ENCODE data around the gene PAQR7. TPM values are rescaled to one million over a fixed set of nuclear protein-coding genes. Genes with fewer than 3 reads are reported as not detected.

The PAQR7 gene
- total RNA-seq, 6 experiments from 2014 or later = 16.0 to 19.5 (median 17.9) TPM

DNA sequence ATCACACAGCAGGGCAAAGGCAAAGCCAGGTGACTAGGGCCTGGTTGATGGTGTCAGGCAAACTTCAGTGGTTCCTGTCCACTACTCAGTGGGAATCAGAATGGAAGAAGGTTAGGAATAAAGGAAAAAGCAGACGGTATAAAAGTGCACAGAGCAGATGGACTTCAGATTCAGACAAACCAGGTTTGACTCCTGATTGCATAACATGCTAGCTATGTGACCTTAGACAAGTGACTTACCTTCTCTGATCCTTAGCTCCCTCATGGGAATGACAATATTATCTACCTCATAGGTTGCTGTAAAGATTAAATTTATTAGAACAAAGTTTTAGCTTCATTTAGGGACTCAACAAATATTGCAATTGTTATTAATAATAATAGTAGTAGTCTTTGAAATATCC, 4.9 kb downstream of the PAQR7 start:
- no peaks in the 10 kb centered on the region for H3K9me3 Mint-ChIP-seq
- H3K27ac Mint-ChIP-seq = no peak overlapping the region
- H3K36me3 Mint-ChIP-seq (ENCODE audit: low read depth) = no peaks in the 10 kb centered on the region
- TF ChIP-seq, protein P1, sequence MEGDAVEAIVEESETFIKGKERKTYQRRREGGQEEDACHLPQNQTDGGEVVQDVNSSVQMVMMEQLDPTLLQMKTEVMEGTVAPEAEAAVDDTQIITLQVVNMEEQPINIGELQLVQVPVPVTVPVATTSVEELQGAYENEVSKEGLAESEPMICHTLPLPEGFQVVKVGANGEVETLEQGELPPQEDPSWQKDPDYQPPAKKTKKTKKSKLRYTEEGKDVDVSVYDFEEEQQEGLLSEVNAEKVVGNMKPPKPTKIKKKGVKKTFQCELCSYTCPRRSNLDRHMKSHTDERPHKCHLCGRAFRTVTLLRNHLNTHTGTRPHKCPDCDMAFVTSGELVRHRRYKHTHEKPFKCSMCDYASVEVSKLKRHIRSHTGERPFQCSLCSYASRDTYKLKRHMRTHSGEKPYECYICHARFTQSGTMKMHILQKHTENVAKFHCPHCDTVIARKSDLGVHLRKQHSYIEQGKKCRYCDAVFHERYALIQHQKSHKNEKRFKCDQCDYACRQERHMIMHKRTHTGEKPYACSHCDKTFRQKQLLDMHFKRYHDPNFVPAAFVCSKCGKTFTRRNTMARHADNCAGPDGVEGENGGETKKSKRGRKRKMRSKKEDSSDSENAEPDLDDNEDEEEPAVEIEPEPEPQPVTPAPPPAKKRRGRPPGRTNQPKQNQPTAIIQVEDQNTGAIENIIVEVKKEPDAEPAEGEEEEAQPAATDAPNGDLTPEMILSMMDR (IDR thresholded peaks at IDR 0.05) = no peak
- peaks cover 15% of the 10 kb centered on the region for H3K4me1 Mint-ChIP-seq (ENCODE audit: low read depth)
- H3K4me3 Mint-ChIP-seq = no peak overlapping the region
- no peaks in the 10 kb centered on the region; the same call in 1 of the 2 replicates for H3K27me3 Mint-ChIP-seq (ENCODE audit: insufficient read depth)
- no peak for DNase-seq

DNA sequence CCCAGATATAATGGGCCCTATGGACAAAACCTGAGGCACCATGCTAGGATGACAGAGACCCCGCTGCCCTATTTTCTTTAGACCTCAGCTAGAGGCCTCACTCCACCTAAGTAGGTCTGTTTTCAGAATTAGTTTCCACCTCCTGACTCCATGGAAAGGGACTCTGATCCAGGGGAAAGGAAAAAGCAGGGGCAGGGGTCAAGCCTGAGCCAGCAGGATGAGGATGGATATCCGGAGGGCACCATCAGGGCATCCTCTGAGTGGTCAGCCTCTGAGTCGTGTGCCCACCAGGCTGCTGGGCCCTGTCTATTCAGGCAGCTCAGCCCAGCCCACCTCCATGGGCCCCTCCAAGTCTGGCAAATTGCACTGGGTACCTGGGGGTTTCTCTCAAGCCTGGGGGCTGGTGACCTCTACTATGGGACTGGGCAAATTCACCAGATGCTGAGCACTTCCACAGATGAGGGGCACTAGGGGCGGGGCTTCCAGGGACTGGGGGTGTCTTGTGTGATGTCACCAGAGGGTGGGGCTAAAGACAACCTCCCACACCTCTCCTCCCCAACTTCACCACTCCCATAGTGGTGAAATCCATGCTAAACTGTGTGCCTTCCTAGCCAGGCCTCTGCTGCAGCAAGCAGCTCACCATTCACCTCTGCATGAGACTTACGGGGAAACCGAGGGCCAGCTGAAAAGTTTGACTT, 5.5 kb downstream of the PAQR7 start:
- Mint-ChIP-seq H3K27ac (no peak overlapping the region), H3K4me3 (no peak overlapping the region), H3K27me3 (ENCODE audit: insufficient read depth) (no peaks in the 10 kb centered on the region; the same call in 1 of the 2 replicates), H3K9me3 (no peaks in the 10 kb centered on the region), H3K4me1 (ENCODE audit: low read depth) (peaks cover 15% of the 10 kb centered on the region), H3K36me3 (ENCODE audit: low read depth) (no peaks in the 10 kb centered on the region)
- no peak for DNase-seq
- TF ChIP-seq, protein P1 (IDR thresholded peaks at IDR 0.05) = no peak

DNA sequence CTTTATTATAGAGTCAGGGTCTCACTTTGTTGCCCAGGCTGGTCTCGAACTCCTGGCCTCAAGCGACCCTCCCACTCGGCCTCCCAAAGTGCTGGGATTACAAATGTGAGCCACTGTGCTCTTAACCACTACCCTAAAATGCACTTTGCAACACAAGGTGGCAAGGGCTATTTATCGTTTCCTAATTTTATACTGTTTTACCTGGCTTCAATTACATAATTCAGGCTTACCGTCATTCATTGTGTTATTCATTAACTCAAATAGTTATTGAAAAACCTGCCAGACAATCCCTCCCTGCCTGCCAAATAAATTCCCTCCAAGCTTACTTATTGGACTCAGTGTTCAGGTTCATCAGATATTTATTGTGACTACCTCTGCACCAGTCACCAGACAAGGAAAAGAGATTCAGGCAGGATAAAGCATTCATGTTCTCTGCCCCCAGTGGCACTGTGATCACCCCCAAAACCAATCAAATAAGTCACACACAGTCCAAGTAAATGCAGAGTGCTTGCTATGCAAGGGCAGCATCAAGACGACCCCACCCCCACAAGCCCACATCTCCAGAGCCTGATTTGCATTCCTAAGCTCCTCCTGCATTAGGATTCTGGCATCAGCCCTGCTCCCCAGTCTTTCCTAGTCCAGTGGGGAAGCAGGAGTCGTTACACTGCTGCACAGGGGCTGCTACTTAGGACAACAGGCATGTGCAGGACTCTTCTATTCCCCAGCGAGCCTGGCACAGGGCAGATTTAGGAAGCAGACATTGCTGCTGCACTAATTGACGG, 8.1 kb downstream of the PAQR7 start:
- Mint-ChIP-seq H3K4me3 (no peak overlapping the region), H3K27ac (no peak overlapping the region), H3K4me1 (ENCODE audit: low read depth) (no peaks in the 10 kb centered on the region), H3K9me3 (no peaks in the 10 kb centered on the region), H3K27me3 (ENCODE audit: insufficient read depth) (no peaks in the 10 kb centered on the region; the same call in 1 of the 2 replicates), H3K36me3 (ENCODE audit: low read depth) (peaks cover 14% of the 10 kb centered on the region)
- no peak for DNase-seq
- TF ChIP-seq, protein P1 (IDR thresholded peaks at IDR 0.05) = no peak

DNA sequence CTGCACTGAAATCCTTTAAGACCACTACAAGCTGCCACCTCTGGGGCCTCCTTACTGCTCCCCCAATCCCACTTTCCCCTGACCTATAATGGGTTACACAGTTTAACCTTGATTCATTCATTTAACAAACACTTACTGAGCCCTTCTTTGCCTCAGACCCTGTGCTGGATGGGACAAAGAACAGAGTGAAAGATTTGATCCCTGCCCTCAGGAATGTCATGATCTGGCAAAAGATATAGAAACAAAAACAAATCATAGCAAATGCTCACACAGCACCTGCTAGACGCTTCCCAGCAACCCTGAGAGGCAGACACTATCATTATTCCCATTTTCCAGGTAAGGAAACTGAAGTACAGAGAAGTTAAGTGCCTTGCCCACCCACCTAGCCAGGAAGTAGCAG, 9.2 kb downstream of the PAQR7 start:
- no peaks in the 10 kb centered on the region for H3K9me3 Mint-ChIP-seq
- DNase-seq = no peak
- peaks cover 18% of the 10 kb centered on the region for H3K36me3 Mint-ChIP-seq (ENCODE audit: low read depth)
- TF ChIP-seq, protein P1 (IDR thresholded peaks at IDR 0.05) = no peak
- no peak overlapping the region for H3K4me3 Mint-ChIP-seq
- no peak overlapping the region for H3K27ac Mint-ChIP-seq
- H3K27me3 Mint-ChIP-seq (ENCODE audit: insufficient read depth) = no peaks in the 10 kb centered on the region; the same call in 1 of the 2 replicates
- H3K4me1 Mint-ChIP-seq (ENCODE audit: low read depth) = 0 out of 2 replicates have a peak, but pooled peaks cover 3% of the 10 kb centered on the region

DNA sequence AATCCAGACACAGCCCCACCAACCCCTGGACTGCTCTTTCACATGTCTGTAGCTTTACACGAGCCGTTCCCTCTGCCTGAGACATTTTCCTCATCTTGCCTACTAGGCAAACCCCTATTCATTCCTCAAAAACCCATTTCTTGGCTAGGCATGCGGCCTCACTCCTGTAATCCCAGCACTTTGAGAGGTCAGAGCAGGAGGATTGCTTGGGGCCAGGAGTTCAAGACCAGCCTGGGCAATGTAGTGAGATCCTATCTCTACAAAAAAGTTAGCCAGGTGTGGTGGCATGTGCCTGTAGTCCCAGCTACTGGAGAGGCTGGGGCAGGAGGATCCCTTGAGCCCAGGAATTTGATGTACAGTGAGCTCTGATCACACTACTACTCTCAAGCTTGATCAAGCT, 11.1 kb downstream of the PAQR7 start:
- H3K9me3 Mint-ChIP-seq = no peaks in the 10 kb centered on the region
- peaks cover 18% of the 10 kb centered on the region for H3K36me3 Mint-ChIP-seq (ENCODE audit: low read depth)
- no peak overlapping the region for H3K27ac Mint-ChIP-seq
- no peaks in the 10 kb centered on the region; the same call in 1 of the 2 replicates for H3K27me3 Mint-ChIP-seq (ENCODE audit: insufficient read depth)
- peaks cover 10% of the 10 kb centered on the region; the same call in 1 of the 2 replicates for H3K4me1 Mint-ChIP-seq (ENCODE audit: low read depth)
- H3K4me3 Mint-ChIP-seq = no peak overlapping the region
- TF ChIP-seq, protein P1 (IDR thresholded peaks at IDR 0.05) = no peak
- DNase-seq = no peak
